ENCODE results near the gene KSR2. TPM values are rescaled to one million over a fixed set of nuclear protein-coding genes. Genes with fewer than 3 reads are reported as not detected.

Gene KSR2
- total and polyA plus RNA-seq, 2 of the 13 experiments (the other 11 are each of a cell fraction or from before 2014, with no cell fraction given), result 0.02 TPM; not detected in 1

DNA sequence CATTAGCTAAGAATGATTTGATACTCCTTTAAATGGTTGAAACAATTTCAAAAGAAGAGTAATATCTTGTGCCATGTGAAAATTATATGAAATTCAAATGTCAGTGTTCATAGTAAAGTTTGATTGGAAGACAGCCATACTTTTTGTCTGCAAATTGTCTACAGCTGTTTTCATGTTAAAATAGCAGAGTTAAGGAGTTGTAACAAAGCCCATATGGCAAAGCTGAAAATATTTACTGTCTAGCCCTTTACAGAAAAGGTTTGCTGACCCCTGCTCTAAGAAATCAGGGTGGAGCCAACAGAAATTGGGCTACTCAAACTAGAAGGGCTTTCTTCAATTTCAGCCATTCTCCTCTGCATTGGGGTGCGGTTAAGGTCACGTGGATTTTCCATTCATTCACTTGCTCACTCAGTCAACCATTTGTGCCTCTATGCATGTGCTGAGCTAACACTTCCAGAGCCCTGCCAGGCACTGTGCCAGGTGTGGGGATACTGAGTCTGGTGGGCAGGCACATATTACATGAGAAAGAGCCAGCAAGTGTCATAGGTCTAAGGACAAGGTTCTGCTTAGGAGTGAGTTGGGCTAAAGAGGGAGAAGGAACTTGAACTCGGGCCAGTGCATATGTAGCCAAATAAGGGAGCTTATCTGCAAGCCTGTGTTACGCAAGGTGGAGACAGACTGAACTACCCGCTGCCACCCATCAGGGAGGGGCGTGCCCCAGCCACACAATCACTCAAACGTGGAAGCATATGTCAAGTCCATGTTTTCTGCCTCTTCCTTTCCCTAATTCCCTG, 467.5 kb downstream of the KSR2 start:
- Histone ChIP-seq H3K9ac (ENCODE audit: insufficient read depth, low read depth, low read length) (no peak overlapping the region), H2AFZ (ENCODE audit: low read length) (no peak overlapping the region), H3K4me3 (replicated peaks in 1 of 3; ENCODE audit: insufficient read depth in 1 of 3, low read depth in 2 of 3, low read length in 3 of 3) (no peak overlapping the region), H3K27me3 (ENCODE audit: control insufficient read depth in 1 of 2, insufficient read depth in 2 of 2, low read length in 2 of 2) (no peaks in the 10 kb centered on the region; a peak in 2 of 5 replicates), H3K4me2 (ENCODE audit: low read depth, low read length) (no peak overlapping the region), H4K20me1 (ENCODE audit: insufficient read depth, low read length) (no peaks in the 10 kb centered on the region), H3K79me2 (ENCODE audit: insufficient read depth, low read length) (no peaks in the 10 kb centered on the region), H3K4me1 (ENCODE audit: insufficient read depth, low read length) (peaks cover 7% of the 10 kb centered on the region; the same call in 1 of the 2 replicates), H3K36me3 (replicated peaks in 1 of 2; ENCODE audit: control insufficient read depth in 1 of 2, insufficient read depth in 2 of 2, low read length in 2 of 2) (no peaks in the 10 kb centered on the region), H3K9me3 (ENCODE audit: low read length) (no peaks in the 10 kb centered on the region), H3K27ac (ENCODE audit: extremely low read length, insufficient read depth, low read length) (no peak overlapping the region)
- POLR2A ChIA-PET, result no interaction called here
- ATAC-seq (no peak), FAIRE-seq (no peak), DNase-seq (ENCODE audit: low spot score) (peak; percentile 17)
- BruUV-seq (replicated peaks), result no TSS peak
- 21% methylated on average over 7 of the region's 7 CpGs for WGBS (ENCODE audit: low lambda C conversion rate)
- intact Hi-C loops (cut with micrococcal nuclease; ENCODE audit: unreplicated experiment) (no loop called here), in situ Hi-C loops (cut with HindIII; ENCODE audit: extremely low pct_ligation_motif_present, low pct_unique_long_range_greater_than_20kb) (no loop called here)
- CTCF ChIA-PET (ENCODE audit: low intra/inter-chr PET ratio, low total read pairs), result no interaction called here
- TF ChIP-seq HNRNPUL1 (IDR thresholded peaks at IDR 0.05; ENCODE audit: low read depth, low read length) (no peak), ZFP82 (CRISPR knock-in tag; IDR thresholded peaks at IDR 0.05; ENCODE audit: borderline replicate concordance) (no peak), PAF1 (CRISPR knock-in tag; IDR thresholded peaks at IDR 0.05) (no peak), CEBPG (CRISPR knock-in tag; IDR thresholded peaks at IDR 0.05) (peak; percentile 35; the same call in 1 of the 2 replicates), ZNF280B (CRISPR knock-in tag; IDR thresholded peaks at IDR 0.05; ENCODE audit: borderline replicate concordance) (no peak), SRF (IDR thresholded peaks at IDR 0.05; ENCODE audit: low read depth, low read length) (peak; percentile 91), KLF13 (CRISPR knock-in tag; IDR thresholded peaks at IDR 0.05) (no peak), FOXM1 (CRISPR knock-in tag; IDR thresholded peaks at IDR 0.05) (no peak), ZNF772 (CRISPR knock-in tag; IDR thresholded peaks at IDR 0.05) (no peak), CEBPB (IDR thresholded peaks at IDR 0.05; ENCODE audit: borderline replicate concordance, low read depth, low read length) (peak; percentile 25; the same call in 1 of the 2 replicates), ZNF510 (CRISPR knock-in tag; IDR thresholded peaks at IDR 0.05; ENCODE audit: low read depth) (no peak), HES4 (CRISPR knock-in tag; IDR thresholded peaks at IDR 0.05; ENCODE audit: borderline replicate concordance) (no peak), ZNF101 (CRISPR knock-in tag; IDR thresholded peaks at IDR 0.05; ENCODE audit: borderline replicate concordance, low read depth) (no peak), ZNF17 (CRISPR knock-in tag; IDR thresholded peaks at IDR 0.05) (no peak), MYPOP (CRISPR knock-in tag; IDR thresholded peaks at IDR 0.05) (no peak), CERS6 (CRISPR knock-in tag; IDR thresholded peaks at IDR 0.05) (no peak), SMAD9 (CRISPR knock-in tag; IDR thresholded peaks at IDR 0.05) (no peak)
- TF ChIP-seq, protein P1, sequence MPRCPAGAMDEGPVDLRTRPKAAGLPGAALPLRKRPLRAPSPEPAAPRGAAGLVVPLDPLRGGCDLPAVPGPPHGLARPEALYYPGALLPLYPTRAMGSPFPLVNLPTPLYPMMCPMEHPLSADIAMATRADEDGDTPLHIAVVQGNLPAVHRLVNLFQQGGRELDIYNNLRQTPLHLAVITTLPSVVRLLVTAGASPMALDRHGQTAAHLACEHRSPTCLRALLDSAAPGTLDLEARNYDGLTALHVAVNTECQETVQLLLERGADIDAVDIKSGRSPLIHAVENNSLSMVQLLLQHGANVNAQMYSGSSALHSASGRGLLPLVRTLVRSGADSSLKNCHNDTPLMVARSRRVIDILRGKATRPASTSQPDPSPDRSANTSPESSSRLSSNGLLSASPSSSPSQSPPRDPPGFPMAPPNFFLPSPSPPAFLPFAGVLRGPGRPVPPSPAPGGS (CRISPR knock-in tag; IDR thresholded peaks at IDR 0.05), result no peak
- TF ChIP-seq, protein P2, sequence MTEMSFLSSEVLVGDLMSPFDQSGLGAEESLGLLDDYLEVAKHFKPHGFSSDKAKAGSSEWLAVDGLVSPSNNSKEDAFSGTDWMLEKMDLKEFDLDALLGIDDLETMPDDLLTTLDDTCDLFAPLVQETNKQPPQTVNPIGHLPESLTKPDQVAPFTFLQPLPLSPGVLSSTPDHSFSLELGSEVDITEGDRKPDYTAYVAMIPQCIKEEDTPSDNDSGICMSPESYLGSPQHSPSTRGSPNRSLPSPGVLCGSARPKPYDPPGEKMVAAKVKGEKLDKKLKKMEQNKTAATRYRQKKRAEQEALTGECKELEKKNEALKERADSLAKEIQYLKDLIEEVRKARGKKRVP (CRISPR knock-in tag; IDR thresholded peaks at IDR 0.05), result no peak

All from HepG2 (cell line).